NT2/D1 (cell line): ENCODE measurements around the gene RSU1.

ENCODE experiments used
- SUZ12 ChIP-seq: IDR thresholded peaks from 2 replicates; pipeline ENCODE4 v1.6.1; 2011; ENCODE audit not compliant: insufficient read length, insufficient read depth; ENCODE audit errors: extremely low read depth
- YY1 ChIP-seq: IDR thresholded peaks from 2 replicates; pipeline ENCODE4 v1.6.1; 2011; ENCODE audit not compliant: insufficient read length, insufficient read depth
- ZNF274 ChIP-seq: IDR thresholded peaks from 2 replicates; pipeline ENCODE4 v1.6.1; 2011; ENCODE audit warnings: mild to moderate bottlenecking, low read depth, low read length

GRCh38 chr10:16804123-16804522 lies 13.1 kb downstream of the RSU1 start:
- no peak for TF ChIP-seq YY1
- TF ChIP-seq SUZ12: no peak
- TF ChIP-seq ZNF274: no peak
